Measurements from ENCODE around the gene MINDY4. TPM values are rescaled to one million over a fixed set of nuclear protein-coding genes. Genes with fewer than 3 reads are reported as not detected.

MINDY4 gene
- polyA plus RNA-seq, 3 donors, result 0.15 to 0.17 TPM; not detected in 1

- no peak overlapping the region for H3K4me2 ChIP-seq (replicated peaks; ENCODE audit: extremely low read depth, low read length, poor library complexity, severe bottlenecking)
- H3K27me3 Mint-ChIP-seq (ENCODE audit: low read depth in 3 of 3), result peaks cover 0 to 4% (median 1%) of the 10 kb centered on the region in 3 donors
- H3K36me3 Mint-ChIP-seq, result no peaks in the 10 kb centered on the region
These were observed 143.9 kb downstream of the MINDY4 start for GRCh38 chr7:30915005-30915601.

GRCh38 chr7:30915751-30916150, 144.5 kb downstream of the MINDY4 start:
- H3K9ac ChIP-seq (ENCODE audit: insufficient read depth, low read length, poor library complexity, severe bottlenecking), result no peak overlapping the region

More at GRCh38 chr7:30915005-30915601, 143.9 kb downstream of the MINDY4 start:
- Histone ChIP-seq H3K9me3 (replicated peaks in 1 of 2; ENCODE audit: control insufficient read depth in 1 of 2, insufficient read depth in 1 of 2, low read length in 2 of 2) (no peaks in the 10 kb centered on the region), H3K4me1 (ENCODE audit: control insufficient read depth in 1 of 2, insufficient read depth in 2 of 2, low read length in 2 of 2) (no peaks in the 10 kb centered on the region), H4K20me1 (ENCODE audit: insufficient read depth, low read length) (no peaks in the 10 kb centered on the region), H3K27me3 (ENCODE audit: control insufficient read depth in 2 of 2, insufficient read depth in 2 of 2, low read length in 2 of 2) (no peaks in the 10 kb centered on the region), H3K36me3 (replicated peaks in 1 of 2; ENCODE audit: control insufficient read depth in 1 of 2, insufficient read depth in 2 of 2, low read length in 2 of 2) (no peaks in the 10 kb centered on the region), H2AFZ (ENCODE audit: insufficient read depth, low read depth, low read length, poor library complexity, severe bottlenecking) (no peak overlapping the region), H3K9ac (ENCODE audit: insufficient read depth, low read length, poor library complexity, severe bottlenecking) (no peak overlapping the region), H3K4me3 (replicated peaks in 1 of 3; ENCODE audit: low read depth in 2 of 3, low read length in 3 of 3) (no peak overlapping the region), H3K79me2 (ENCODE audit: insufficient read depth, low read length) (no peaks in the 10 kb centered on the region), H3K27ac (ENCODE audit: low read depth in 1 of 2, low read length in 2 of 2) (no peak overlapping the region)
- no peak for DNase-seq
- H3K4me3 Mint-ChIP-seq, result no peak overlapping the region
- peaks cover 2% of the 10 kb centered on the region for H3K4me1 Mint-ChIP-seq
- TF ChIP-seq, protein P1, sequence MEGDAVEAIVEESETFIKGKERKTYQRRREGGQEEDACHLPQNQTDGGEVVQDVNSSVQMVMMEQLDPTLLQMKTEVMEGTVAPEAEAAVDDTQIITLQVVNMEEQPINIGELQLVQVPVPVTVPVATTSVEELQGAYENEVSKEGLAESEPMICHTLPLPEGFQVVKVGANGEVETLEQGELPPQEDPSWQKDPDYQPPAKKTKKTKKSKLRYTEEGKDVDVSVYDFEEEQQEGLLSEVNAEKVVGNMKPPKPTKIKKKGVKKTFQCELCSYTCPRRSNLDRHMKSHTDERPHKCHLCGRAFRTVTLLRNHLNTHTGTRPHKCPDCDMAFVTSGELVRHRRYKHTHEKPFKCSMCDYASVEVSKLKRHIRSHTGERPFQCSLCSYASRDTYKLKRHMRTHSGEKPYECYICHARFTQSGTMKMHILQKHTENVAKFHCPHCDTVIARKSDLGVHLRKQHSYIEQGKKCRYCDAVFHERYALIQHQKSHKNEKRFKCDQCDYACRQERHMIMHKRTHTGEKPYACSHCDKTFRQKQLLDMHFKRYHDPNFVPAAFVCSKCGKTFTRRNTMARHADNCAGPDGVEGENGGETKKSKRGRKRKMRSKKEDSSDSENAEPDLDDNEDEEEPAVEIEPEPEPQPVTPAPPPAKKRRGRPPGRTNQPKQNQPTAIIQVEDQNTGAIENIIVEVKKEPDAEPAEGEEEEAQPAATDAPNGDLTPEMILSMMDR (IDR thresholded peaks at IDR 0.05), result no peak
- intact Hi-C loops (cut with micrococcal nuclease), result no loop called here
- WGBS (ENCODE audit: insufficient coverage), result 91% methylated on average over 11 of the region's 11 CpGs
- no peaks in the 10 kb centered on the region for H3K9me3 Mint-ChIP-seq
- H3K27ac Mint-ChIP-seq, result no peak overlapping the region

More at GRCh38 chr7:30915751-30916150, 144.5 kb downstream of the MINDY4 start:
- H3K27ac Mint-ChIP-seq, result no peak overlapping the region
- peaks cover 2% of the 10 kb centered on the region for H3K4me1 Mint-ChIP-seq
- no peaks in the 10 kb centered on the region for H3K27me3 ChIP-seq (ENCODE audit: control insufficient read depth in 2 of 2, insufficient read depth in 2 of 2, low read length in 2 of 2)
- H3K27ac ChIP-seq (ENCODE audit: low read depth in 1 of 2, low read length in 2 of 2), result no peak overlapping the region
- H3K36me3 ChIP-seq (replicated peaks in 1 of 2; ENCODE audit: control insufficient read depth in 1 of 2, insufficient read depth in 2 of 2, low read length in 2 of 2), result no peaks in the 10 kb centered on the region
- H3K27me3 Mint-ChIP-seq (ENCODE audit: low read depth in 3 of 3), result peaks cover 0 to 4% (median 1%) of the 10 kb centered on the region in 3 donors
- no peaks in the 10 kb centered on the region for H3K79me2 ChIP-seq (ENCODE audit: insufficient read depth, low read length)
- no peak overlapping the region for H2AFZ ChIP-seq (ENCODE audit: insufficient read depth, low read depth, low read length, poor library complexity, severe bottlenecking)
- no peaks in the 10 kb centered on the region for H3K36me3 Mint-ChIP-seq
- no peaks in the 10 kb centered on the region for H4K20me1 ChIP-seq (ENCODE audit: insufficient read depth, low read length)
- intact Hi-C loops (cut with micrococcal nuclease), result no loop called here
- no peak overlapping the region for H3K4me3 Mint-ChIP-seq
- no peaks in the 10 kb centered on the region for H3K9me3 ChIP-seq (replicated peaks in 1 of 2; ENCODE audit: control insufficient read depth in 1 of 2, insufficient read depth in 1 of 2, low read length in 2 of 2)
- WGBS (ENCODE audit: insufficient coverage), result 61% methylated on average over 3 of the region's 6 CpGs
- no peaks in the 10 kb centered on the region for H3K4me1 ChIP-seq (ENCODE audit: control insufficient read depth in 1 of 2, insufficient read depth in 2 of 2, low read length in 2 of 2)
- H3K9me3 Mint-ChIP-seq, result no peaks in the 10 kb centered on the region
- no peak overlapping the region for H3K4me2 ChIP-seq (replicated peaks; ENCODE audit: extremely low read depth, low read length, poor library complexity, severe bottlenecking)
- TF ChIP-seq, protein P1 (IDR thresholded peaks at IDR 0.05), result no peak
- no peak for DNase-seq
- H3K4me3 ChIP-seq (replicated peaks in 1 of 3; ENCODE audit: low read depth in 2 of 3, low read length in 3 of 3), result no peak overlapping the region
